ENCODE data around the gene LENG9.

DNA sequence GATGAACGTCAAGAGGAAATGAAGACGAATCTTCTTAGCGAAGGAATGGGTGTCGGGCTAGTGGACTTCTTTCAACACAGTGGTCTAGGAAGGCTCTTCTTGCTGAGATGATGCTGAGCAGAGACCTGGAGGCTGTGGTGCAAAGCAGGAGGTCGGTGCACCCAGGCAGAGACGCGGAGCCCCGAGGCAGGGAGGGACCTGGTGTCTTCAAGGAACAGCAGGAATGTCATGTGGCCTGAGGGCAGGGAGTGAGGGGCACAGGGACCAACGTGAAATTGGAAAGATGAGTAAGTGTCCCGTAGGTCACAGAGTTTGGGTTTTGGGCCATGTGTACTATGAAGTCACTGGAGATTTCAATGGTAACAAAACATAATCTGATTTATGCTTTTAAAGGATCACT is 20.9 kb upstream of the LENG9 start:
- TF ChIP-seq POLR2A (IDR thresholded peaks at IDR 0.05) = no peak
- TF ChIP-seq, protein P1, sequence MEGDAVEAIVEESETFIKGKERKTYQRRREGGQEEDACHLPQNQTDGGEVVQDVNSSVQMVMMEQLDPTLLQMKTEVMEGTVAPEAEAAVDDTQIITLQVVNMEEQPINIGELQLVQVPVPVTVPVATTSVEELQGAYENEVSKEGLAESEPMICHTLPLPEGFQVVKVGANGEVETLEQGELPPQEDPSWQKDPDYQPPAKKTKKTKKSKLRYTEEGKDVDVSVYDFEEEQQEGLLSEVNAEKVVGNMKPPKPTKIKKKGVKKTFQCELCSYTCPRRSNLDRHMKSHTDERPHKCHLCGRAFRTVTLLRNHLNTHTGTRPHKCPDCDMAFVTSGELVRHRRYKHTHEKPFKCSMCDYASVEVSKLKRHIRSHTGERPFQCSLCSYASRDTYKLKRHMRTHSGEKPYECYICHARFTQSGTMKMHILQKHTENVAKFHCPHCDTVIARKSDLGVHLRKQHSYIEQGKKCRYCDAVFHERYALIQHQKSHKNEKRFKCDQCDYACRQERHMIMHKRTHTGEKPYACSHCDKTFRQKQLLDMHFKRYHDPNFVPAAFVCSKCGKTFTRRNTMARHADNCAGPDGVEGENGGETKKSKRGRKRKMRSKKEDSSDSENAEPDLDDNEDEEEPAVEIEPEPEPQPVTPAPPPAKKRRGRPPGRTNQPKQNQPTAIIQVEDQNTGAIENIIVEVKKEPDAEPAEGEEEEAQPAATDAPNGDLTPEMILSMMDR (IDR thresholded peaks at IDR 0.05) = no peak

Data from testis (tissue), 2 donors.